ENCODE measurements around the gene COL9A3.

The COL9A3 gene

GRCh38 chr20:62888910-62889309, 72.1 kb downstream of the COL9A3 start:
- Histone ChIP-seq H3K9me3 (ENCODE audit: insufficient read depth, low read depth, low read length) (no peaks in the 10 kb centered on the region), H3K4me2 (ENCODE audit: low read depth, low read length, poor library complexity, severe bottlenecking) (no peak overlapping the region), H3K9me2 (replicated peaks; ENCODE audit: low read depth, low read length) (no peaks in the 10 kb centered on the region), H3K4me1 (ENCODE audit: insufficient read depth, low read length, poor library complexity, severe bottlenecking) (no peaks in the 10 kb centered on the region), H3K4me3 (ENCODE audit: low read length, poor library complexity, severe bottlenecking) (no peak overlapping the region), H3K79me2 (ENCODE audit: insufficient read depth, low read length) (no peaks in the 10 kb centered on the region), H3F3A (ENCODE audit: low read depth) (no peaks in the 10 kb centered on the region), H3K27me3 (ENCODE audit: insufficient read depth, low read length, poor library complexity, severe bottlenecking) (no peaks in the 10 kb centered on the region), H3K9ac (ENCODE audit: low read depth, low read length, poor library complexity, severe bottlenecking) (no peak overlapping the region), H4K20me1 (ENCODE audit: insufficient read depth, low read length, poor library complexity, severe bottlenecking) (no peaks in the 10 kb centered on the region), H3K36me3 (ENCODE audit: insufficient read depth, low read length) (peaks cover 63% of the 10 kb centered on the region; the same call in 1 of the 2 replicates), H2AFZ (ENCODE audit: low read length) (no peak overlapping the region)
- TF ChIP-seq EZH2phosphoT487 (IDR thresholded peaks at IDR 0.05; ENCODE audit: borderline replicate concordance), result no peak
- TF ChIP-seq, protein P1, sequence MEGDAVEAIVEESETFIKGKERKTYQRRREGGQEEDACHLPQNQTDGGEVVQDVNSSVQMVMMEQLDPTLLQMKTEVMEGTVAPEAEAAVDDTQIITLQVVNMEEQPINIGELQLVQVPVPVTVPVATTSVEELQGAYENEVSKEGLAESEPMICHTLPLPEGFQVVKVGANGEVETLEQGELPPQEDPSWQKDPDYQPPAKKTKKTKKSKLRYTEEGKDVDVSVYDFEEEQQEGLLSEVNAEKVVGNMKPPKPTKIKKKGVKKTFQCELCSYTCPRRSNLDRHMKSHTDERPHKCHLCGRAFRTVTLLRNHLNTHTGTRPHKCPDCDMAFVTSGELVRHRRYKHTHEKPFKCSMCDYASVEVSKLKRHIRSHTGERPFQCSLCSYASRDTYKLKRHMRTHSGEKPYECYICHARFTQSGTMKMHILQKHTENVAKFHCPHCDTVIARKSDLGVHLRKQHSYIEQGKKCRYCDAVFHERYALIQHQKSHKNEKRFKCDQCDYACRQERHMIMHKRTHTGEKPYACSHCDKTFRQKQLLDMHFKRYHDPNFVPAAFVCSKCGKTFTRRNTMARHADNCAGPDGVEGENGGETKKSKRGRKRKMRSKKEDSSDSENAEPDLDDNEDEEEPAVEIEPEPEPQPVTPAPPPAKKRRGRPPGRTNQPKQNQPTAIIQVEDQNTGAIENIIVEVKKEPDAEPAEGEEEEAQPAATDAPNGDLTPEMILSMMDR (conservative IDR thresholded peaks at IDR 0.05; ENCODE audit: low read length), result no peak

- H3F3A ChIP-seq (ENCODE audit: low read depth), result no peaks in the 10 kb centered on the region
Measured at GRCh38 chr20:62889411-62889810, 72.6 kb downstream of the COL9A3 start.

DNA sequence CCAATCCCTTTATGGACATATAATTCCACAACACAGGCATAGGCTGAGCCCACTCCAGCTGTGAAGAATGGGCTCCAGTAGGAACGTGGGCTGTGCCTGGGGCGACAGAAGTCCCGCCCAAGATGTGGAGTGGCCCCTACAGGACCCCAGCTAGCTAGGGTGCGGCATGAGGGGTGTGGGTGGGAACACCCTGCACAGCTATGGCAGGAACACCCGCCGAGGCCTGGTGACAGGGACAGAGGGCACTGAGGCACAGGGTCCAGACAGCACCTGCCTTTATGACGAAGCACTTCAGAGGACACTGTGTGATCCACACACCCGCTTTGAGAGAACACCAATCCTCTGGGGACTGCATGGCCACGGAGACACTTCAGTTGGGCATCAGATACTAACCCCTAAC, 73.0 kb downstream of the COL9A3 start:
- H3K4me3 ChIP-seq (ENCODE audit: low read length, poor library complexity, severe bottlenecking), result no peak overlapping the region
- no peaks in the 10 kb centered on the region for H3K79me2 ChIP-seq (ENCODE audit: insufficient read depth, low read length)
- H3F3A ChIP-seq (ENCODE audit: low read depth), result no peaks in the 10 kb centered on the region
- H3K27me3 ChIP-seq (ENCODE audit: insufficient read depth, low read length, poor library complexity, severe bottlenecking), result no peaks in the 10 kb centered on the region
- H3K9me2 ChIP-seq (replicated peaks; ENCODE audit: low read depth, low read length), result no peaks in the 10 kb centered on the region
- H3K9me3 ChIP-seq (ENCODE audit: insufficient read depth, low read depth, low read length), result no peaks in the 10 kb centered on the region
- TF ChIP-seq, protein P1 (conservative IDR thresholded peaks at IDR 0.05; ENCODE audit: low read length), result no peak
- TF ChIP-seq EZH2phosphoT487 (IDR thresholded peaks at IDR 0.05; ENCODE audit: borderline replicate concordance), result no peak
- H3K4me2 ChIP-seq (ENCODE audit: low read depth, low read length, poor library complexity, severe bottlenecking), result no peak overlapping the region
- H3K36me3 ChIP-seq (ENCODE audit: insufficient read depth, low read length), result peaks cover 73% of the 10 kb centered on the region; the same call in 1 of the 2 replicates
- H4K20me1 ChIP-seq (ENCODE audit: insufficient read depth, low read length, poor library complexity, severe bottlenecking), result no peaks in the 10 kb centered on the region
- H2AFZ ChIP-seq (ENCODE audit: low read length), result no peak overlapping the region
- no peak overlapping the region for H3K9ac ChIP-seq (ENCODE audit: low read depth, low read length, poor library complexity, severe bottlenecking)
- no peaks in the 10 kb centered on the region for H3K4me1 ChIP-seq (ENCODE audit: insufficient read depth, low read length, poor library complexity, severe bottlenecking)

More at GRCh38 chr20:62889411-62889810, 72.6 kb downstream of the COL9A3 start:
- H3K79me2 ChIP-seq (ENCODE audit: insufficient read depth, low read length), result no peaks in the 10 kb centered on the region
- H3K27me3 ChIP-seq (ENCODE audit: insufficient read depth, low read length, poor library complexity, severe bottlenecking), result no peaks in the 10 kb centered on the region
- no peaks in the 10 kb centered on the region for H4K20me1 ChIP-seq (ENCODE audit: insufficient read depth, low read length, poor library complexity, severe bottlenecking)
- H3K4me1 ChIP-seq (ENCODE audit: insufficient read depth, low read length, poor library complexity, severe bottlenecking), result no peaks in the 10 kb centered on the region
- no peak overlapping the region for H2AFZ ChIP-seq (ENCODE audit: low read length)
- no peaks in the 10 kb centered on the region for H3K9me2 ChIP-seq (replicated peaks; ENCODE audit: low read depth, low read length)
- no peak overlapping the region for H3K4me2 ChIP-seq (ENCODE audit: low read depth, low read length, poor library complexity, severe bottlenecking)
- H3K36me3 ChIP-seq (ENCODE audit: insufficient read depth, low read length), result peaks cover 68% of the 10 kb centered on the region; the same call in 1 of the 2 replicates
- H3K4me3 ChIP-seq (ENCODE audit: low read length, poor library complexity, severe bottlenecking), result no peak overlapping the region
- no peak for TF ChIP-seq EZH2phosphoT487 (IDR thresholded peaks at IDR 0.05; ENCODE audit: borderline replicate concordance)
- TF ChIP-seq, protein P1 (conservative IDR thresholded peaks at IDR 0.05; ENCODE audit: low read length), result no peak
- H3K9ac ChIP-seq (ENCODE audit: low read depth, low read length, poor library complexity, severe bottlenecking), result no peak overlapping the region
- H3K9me3 ChIP-seq (ENCODE audit: insufficient read depth, low read depth, low read length), result no peaks in the 10 kb centered on the region

Measured in Loucy (cell line).